ENCODE results near the gene MRGPRD.

MRGPRD gene

GRCh38 chr11:68941324-68942094 is 39.3 kb downstream of the MRGPRD start:
- Histone ChIP-seq H3K36me3 (ENCODE audit: control insufficient read depth, insufficient read depth, low read length) (no peaks in the 10 kb centered on the region), H3K9ac (ENCODE audit: low read length) (no peak overlapping the region), H3K4me1 (ENCODE audit: control insufficient read depth, insufficient read depth, low read length) (peaks cover 16% of the 10 kb centered on the region)

GRCh38 chr11:68940651-68941323 is 40.0 kb downstream of the MRGPRD start:
- H3K9ac ChIP-seq (ENCODE audit: low read length) = no peak overlapping the region
- peaks cover 11% of the 10 kb centered on the region for H3K4me1 ChIP-seq (ENCODE audit: control insufficient read depth, insufficient read depth, low read length)
- H3K27me3 ChIP-seq (ENCODE audit: control insufficient read depth, insufficient read depth, low read length) = no peaks in the 10 kb centered on the region
- no peaks in the 10 kb centered on the region for H3K9me3 ChIP-seq (ENCODE audit: control insufficient read depth, low read length)
- peaks cover 7% of the 10 kb centered on the region for H3K36me3 ChIP-seq (ENCODE audit: control insufficient read depth, insufficient read depth, low read length)
- H3K4me3 ChIP-seq (ENCODE audit: low read length) = no peak overlapping the region

More at GRCh38 chr11:68941324-68942094, 39.3 kb downstream of the MRGPRD start:
- Histone ChIP-seq H3K4me3 (ENCODE audit: low read length) (no peak overlapping the region), H3K9me3 (ENCODE audit: control insufficient read depth, low read length) (no peaks in the 10 kb centered on the region), H3K27me3 (ENCODE audit: control insufficient read depth, insufficient read depth, low read length) (peaks cover under 1% of the 10 kb centered on the region)

GRCh38 chr11:68939583-68940555 is 40.9 kb downstream of the MRGPRD start:
- no peaks in the 10 kb centered on the region for H3K9me3 ChIP-seq (ENCODE audit: control insufficient read depth, low read length)
- no peaks in the 10 kb centered on the region for H3K27me3 ChIP-seq (ENCODE audit: control insufficient read depth, insufficient read depth, low read length)
- no peak overlapping the region for H3K9ac ChIP-seq (ENCODE audit: low read length)
- peaks cover 11% of the 10 kb centered on the region for H3K4me1 ChIP-seq (ENCODE audit: control insufficient read depth, insufficient read depth, low read length)
- peaks cover 9% of the 10 kb centered on the region for H3K36me3 ChIP-seq (ENCODE audit: control insufficient read depth, insufficient read depth, low read length)
- no peak overlapping the region for H3K4me3 ChIP-seq (ENCODE audit: low read length)

- no peak overlapping the region for H3K4me3 ChIP-seq (ENCODE audit: low read length)
- no peak overlapping the region for H3K9ac ChIP-seq (ENCODE audit: low read length)
- peaks cover 11% of the 10 kb centered on the region for H3K4me1 ChIP-seq (ENCODE audit: control insufficient read depth, insufficient read depth, low read length)
- no peaks in the 10 kb centered on the region for H3K9me3 ChIP-seq (ENCODE audit: control insufficient read depth, low read length)
- no peaks in the 10 kb centered on the region for H3K27me3 ChIP-seq (ENCODE audit: control insufficient read depth, insufficient read depth, low read length)
- peaks cover 10% of the 10 kb centered on the region for H3K36me3 ChIP-seq (ENCODE audit: control insufficient read depth, insufficient read depth, low read length)
Observed at GRCh38 chr11:68938816-68939582, 41.8 kb downstream of the MRGPRD start.

- H3K36me3 ChIP-seq (ENCODE audit: control insufficient read depth, insufficient read depth, low read length) = peaks cover 13% of the 10 kb centered on the region
- H3K9me3 ChIP-seq (ENCODE audit: control insufficient read depth, low read length) = no peaks in the 10 kb centered on the region
Observed at GRCh38 chr11:68938088-68938487, 42.7 kb downstream of the MRGPRD start.

GRCh38 chr11:68936676-68937620 is 43.8 kb downstream of the MRGPRD start:
- Histone ChIP-seq H3K9me3 (ENCODE audit: control insufficient read depth, low read length) (no peaks in the 10 kb centered on the region), H3K9ac (ENCODE audit: low read length) (no peak overlapping the region), H3K27me3 (ENCODE audit: control insufficient read depth, insufficient read depth, low read length) (no peaks in the 10 kb centered on the region), H3K36me3 (ENCODE audit: control insufficient read depth, insufficient read depth, low read length) (peaks cover 13% of the 10 kb centered on the region), H3K4me1 (ENCODE audit: control insufficient read depth, insufficient read depth, low read length) (no peaks in the 10 kb centered on the region), H3K4me3 (ENCODE audit: low read length) (no peak overlapping the region)

More at GRCh38 chr11:68938088-68938487, 42.7 kb downstream of the MRGPRD start:
- Histone ChIP-seq H3K27me3 (ENCODE audit: control insufficient read depth, insufficient read depth, low read length) (no peaks in the 10 kb centered on the region), H3K4me1 (ENCODE audit: control insufficient read depth, insufficient read depth, low read length) (peaks cover 8% of the 10 kb centered on the region), H3K9ac (ENCODE audit: low read length) (no peak overlapping the region), H3K4me3 (ENCODE audit: low read length) (no peak overlapping the region)

GRCh38 chr11:68936358-68936636 is 44.5 kb downstream of the MRGPRD start:
- H3K36me3 ChIP-seq (ENCODE audit: control insufficient read depth, insufficient read depth, low read length) = peaks cover 13% of the 10 kb centered on the region
- H3K27me3 ChIP-seq (ENCODE audit: control insufficient read depth, insufficient read depth, low read length) = no peaks in the 10 kb centered on the region
- no peaks in the 10 kb centered on the region for H3K9me3 ChIP-seq (ENCODE audit: control insufficient read depth, low read length)
- no peak overlapping the region for H3K4me3 ChIP-seq (ENCODE audit: low read length)
- no peak overlapping the region for H3K9ac ChIP-seq (ENCODE audit: low read length)
- H3K4me1 ChIP-seq (ENCODE audit: control insufficient read depth, insufficient read depth, low read length) = no peaks in the 10 kb centered on the region

- H3K4me1 ChIP-seq (ENCODE audit: control insufficient read depth, insufficient read depth, low read length) = no peaks in the 10 kb centered on the region
- H3K27me3 ChIP-seq (ENCODE audit: control insufficient read depth, insufficient read depth, low read length) = no peaks in the 10 kb centered on the region
- no peak overlapping the region for H3K4me3 ChIP-seq (ENCODE audit: low read length)
- no peaks in the 10 kb centered on the region for H3K9me3 ChIP-seq (ENCODE audit: control insufficient read depth, low read length)
- peaks cover 15% of the 10 kb centered on the region for H3K36me3 ChIP-seq (ENCODE audit: control insufficient read depth, insufficient read depth, low read length)
- no peak overlapping the region for H3K9ac ChIP-seq (ENCODE audit: low read length)
Observed at GRCh38 chr11:68935516-68936357, 45.0 kb downstream of the MRGPRD start.

- Histone ChIP-seq H3K9ac (ENCODE audit: low read length) (no peak overlapping the region), H3K36me3 (ENCODE audit: control insufficient read depth, insufficient read depth, low read length) (peaks cover 21% of the 10 kb centered on the region), H3K4me1 (ENCODE audit: control insufficient read depth, insufficient read depth, low read length) (no peaks in the 10 kb centered on the region), H3K9me3 (ENCODE audit: control insufficient read depth, low read length) (no peaks in the 10 kb centered on the region), H3K4me3 (ENCODE audit: low read length) (no peak overlapping the region), H3K27me3 (ENCODE audit: control insufficient read depth, insufficient read depth, low read length) (no peaks in the 10 kb centered on the region)
Observed at GRCh38 chr11:68935066-68935465, 45.7 kb downstream of the MRGPRD start.

GRCh38 chr11:68934666-68935065 is 46.1 kb downstream of the MRGPRD start:
- Histone ChIP-seq H3K9me3 (ENCODE audit: control insufficient read depth, low read length) (no peaks in the 10 kb centered on the region), H3K27me3 (ENCODE audit: control insufficient read depth, insufficient read depth, low read length) (no peaks in the 10 kb centered on the region), H3K4me1 (ENCODE audit: control insufficient read depth, insufficient read depth, low read length) (no peaks in the 10 kb centered on the region), H3K4me3 (ENCODE audit: low read length) (no peak overlapping the region), H3K9ac (ENCODE audit: low read length) (no peak overlapping the region), H3K36me3 (ENCODE audit: control insufficient read depth, insufficient read depth, low read length) (peaks cover 23% of the 10 kb centered on the region)
